ENCODE results near the gene ESR1. TPM values are rescaled to one million over a fixed set of nuclear protein-coding genes. Genes with fewer than 3 reads are reported as not detected.
A peak's percentile ranks its signal among the peaks of the same experiment; 100 is the strongest.

ESR1 gene
- total and polyA plus RNA-seq, 4 donors, result 0.05 to 16.1 (median 6.3) TPM

DNA sequence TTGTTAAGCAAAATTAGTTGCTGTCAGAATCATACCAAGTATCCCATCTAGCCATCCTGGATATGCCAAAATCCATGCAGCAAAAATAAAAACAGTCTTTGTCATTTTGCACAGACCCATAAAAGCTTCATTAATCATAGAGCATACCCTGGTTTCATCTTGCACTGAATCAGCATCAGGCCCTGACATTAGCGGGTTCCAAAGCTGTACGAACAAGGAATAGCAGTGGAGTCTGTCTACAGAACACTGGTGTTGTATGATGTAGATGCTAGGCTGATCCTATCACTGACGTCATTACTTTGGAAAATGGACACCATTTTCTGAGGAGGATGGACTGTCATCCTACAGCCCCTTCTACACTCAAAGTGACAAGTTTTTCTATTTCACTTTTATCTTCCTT lies 315.6 kb downstream of the ESR1 start:
- H3K4me1 ChIP-seq (ENCODE audit: control insufficient read depth in 4 of 4, insufficient read depth in 4 of 4, low read length in 3 of 4), result peaks cover 0 to 7% (median 3%) of the 10 kb centered on the region in 4 donors
- H3K36me3 ChIP-seq (ENCODE audit: control insufficient read depth in 4 of 4, insufficient read depth in 3 of 4, low read depth in 1 of 4, low read length in 3 of 4), result peaks cover 5 to 46% (median 18%) of the 10 kb centered on the region in 4 donors
- H3K4me3 ChIP-seq (ENCODE audit: low read depth in 1 of 3, low read length in 3 of 3), result no peak overlapping the region
- DNase-seq (ENCODE audit: low spot score), result no peak
- TF ChIP-seq FOXA1 (IDR thresholded peaks at IDR 0.05) (no peak), RXRA (IDR thresholded peaks at IDR 0.05) (no peak), JUND (IDR thresholded peaks at IDR 0.05) (no peak), SP1 (IDR thresholded peaks at IDR 0.05) (no peak)
- no peak overlapping the region for H3K27ac ChIP-seq (ENCODE audit: low read depth in 1 of 2, low read length in 2 of 2)
- WGBS, result 93% methylated on average over 3 of the region's 3 CpGs
- no peaks in the 10 kb centered on the region for H3K27me3 ChIP-seq (ENCODE audit: control insufficient read depth in 4 of 4, insufficient read depth in 4 of 4, low read length in 3 of 4)
- no peaks in the 10 kb centered on the region for H3K9me3 ChIP-seq (ENCODE audit: control insufficient read depth in 4 of 4, low read length in 3 of 4)
- H3K9ac ChIP-seq (ENCODE audit: low read depth in 1 of 2, low read length in 2 of 2), result no peak overlapping the region

DNA sequence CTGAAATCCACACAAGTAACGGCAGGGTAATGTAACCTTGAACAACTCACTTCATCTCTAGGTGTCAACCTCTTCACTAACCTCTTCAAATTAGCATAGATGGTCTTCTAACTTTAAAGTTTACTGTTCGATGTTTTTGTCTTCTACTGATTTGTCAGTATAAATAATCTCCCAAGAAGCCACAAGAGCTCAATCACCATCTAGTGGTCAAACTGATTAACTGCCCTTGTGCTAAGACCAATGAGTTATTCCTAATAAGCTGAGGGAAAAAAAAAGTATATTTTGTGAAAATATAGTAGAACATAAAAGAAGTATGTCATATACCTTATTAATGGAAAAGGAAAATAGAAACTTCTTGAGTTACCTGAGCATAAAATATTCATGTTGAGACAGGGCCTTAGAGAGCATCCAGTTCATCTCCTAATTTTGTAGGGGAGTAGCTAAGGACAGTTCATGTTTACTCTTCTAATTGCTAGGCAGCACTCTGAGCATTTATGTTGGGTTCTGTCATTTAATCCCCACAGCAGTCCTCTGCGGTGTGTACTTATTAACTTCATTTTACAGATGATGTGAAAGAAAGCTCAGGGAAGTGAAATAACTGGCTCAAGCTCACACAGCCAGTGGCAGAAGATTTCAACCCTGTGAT lies 317.1 kb downstream of the ESR1 start:
- H3K27me3 ChIP-seq (ENCODE audit: control insufficient read depth in 4 of 4, insufficient read depth in 4 of 4, low read length in 3 of 4), result no peaks in the 10 kb centered on the region
- TF ChIP-seq RAD21 (IDR thresholded peaks at IDR 0.05), result peak; percentile 97 to 98
- TF ChIP-seq, protein P1, sequence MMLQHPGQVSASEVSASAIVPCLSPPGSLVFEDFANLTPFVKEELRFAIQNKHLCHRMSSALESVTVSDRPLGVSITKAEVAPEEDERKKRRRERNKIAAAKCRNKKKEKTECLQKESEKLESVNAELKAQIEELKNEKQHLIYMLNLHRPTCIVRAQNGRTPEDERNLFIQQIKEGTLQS (IDR thresholded peaks at IDR 0.05), result no peak
- TF ChIP-seq, protein P2, sequence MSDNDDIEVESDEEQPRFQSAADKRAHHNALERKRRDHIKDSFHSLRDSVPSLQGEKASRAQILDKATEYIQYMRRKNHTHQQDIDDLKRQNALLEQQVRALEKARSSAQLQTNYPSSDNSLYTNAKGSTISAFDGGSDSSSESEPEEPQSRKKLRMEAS (IDR thresholded peaks at IDR 0.05), result no peak
- TF ChIP-seq, protein P3, sequence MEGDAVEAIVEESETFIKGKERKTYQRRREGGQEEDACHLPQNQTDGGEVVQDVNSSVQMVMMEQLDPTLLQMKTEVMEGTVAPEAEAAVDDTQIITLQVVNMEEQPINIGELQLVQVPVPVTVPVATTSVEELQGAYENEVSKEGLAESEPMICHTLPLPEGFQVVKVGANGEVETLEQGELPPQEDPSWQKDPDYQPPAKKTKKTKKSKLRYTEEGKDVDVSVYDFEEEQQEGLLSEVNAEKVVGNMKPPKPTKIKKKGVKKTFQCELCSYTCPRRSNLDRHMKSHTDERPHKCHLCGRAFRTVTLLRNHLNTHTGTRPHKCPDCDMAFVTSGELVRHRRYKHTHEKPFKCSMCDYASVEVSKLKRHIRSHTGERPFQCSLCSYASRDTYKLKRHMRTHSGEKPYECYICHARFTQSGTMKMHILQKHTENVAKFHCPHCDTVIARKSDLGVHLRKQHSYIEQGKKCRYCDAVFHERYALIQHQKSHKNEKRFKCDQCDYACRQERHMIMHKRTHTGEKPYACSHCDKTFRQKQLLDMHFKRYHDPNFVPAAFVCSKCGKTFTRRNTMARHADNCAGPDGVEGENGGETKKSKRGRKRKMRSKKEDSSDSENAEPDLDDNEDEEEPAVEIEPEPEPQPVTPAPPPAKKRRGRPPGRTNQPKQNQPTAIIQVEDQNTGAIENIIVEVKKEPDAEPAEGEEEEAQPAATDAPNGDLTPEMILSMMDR (IDR thresholded peaks at IDR 0.05; ENCODE audit: low read depth, low read length, missing input control), result peak; percentile 76
- H3K4me1 ChIP-seq (ENCODE audit: control insufficient read depth in 4 of 4, insufficient read depth in 4 of 4, low read length in 3 of 4), result peaks cover 0 to 7% (median 3%) of the 10 kb centered on the region in 4 donors
- peaks cover 5 to 50% (median 24%) of the 10 kb centered on the region in 4 donors for H3K36me3 ChIP-seq (ENCODE audit: control insufficient read depth in 4 of 4, insufficient read depth in 3 of 4, low read depth in 1 of 4, low read length in 3 of 4)
- WGBS, result 58% methylated on average over 3 of the region's 3 CpGs
- H3K9me3 ChIP-seq (ENCODE audit: control insufficient read depth in 4 of 4, low read length in 3 of 4), result no peaks in the 10 kb centered on the region
- no peak for DNase-seq (ENCODE audit: low spot score)
- H3K27ac ChIP-seq (ENCODE audit: low read depth in 1 of 2, low read length in 2 of 2), result no peak overlapping the region
- no peak overlapping the region for H3K9ac ChIP-seq (ENCODE audit: low read depth in 1 of 2, low read length in 2 of 2)
- no peak overlapping the region for H3K4me3 ChIP-seq (ENCODE audit: low read depth in 1 of 3, low read length in 3 of 3)

DNA sequence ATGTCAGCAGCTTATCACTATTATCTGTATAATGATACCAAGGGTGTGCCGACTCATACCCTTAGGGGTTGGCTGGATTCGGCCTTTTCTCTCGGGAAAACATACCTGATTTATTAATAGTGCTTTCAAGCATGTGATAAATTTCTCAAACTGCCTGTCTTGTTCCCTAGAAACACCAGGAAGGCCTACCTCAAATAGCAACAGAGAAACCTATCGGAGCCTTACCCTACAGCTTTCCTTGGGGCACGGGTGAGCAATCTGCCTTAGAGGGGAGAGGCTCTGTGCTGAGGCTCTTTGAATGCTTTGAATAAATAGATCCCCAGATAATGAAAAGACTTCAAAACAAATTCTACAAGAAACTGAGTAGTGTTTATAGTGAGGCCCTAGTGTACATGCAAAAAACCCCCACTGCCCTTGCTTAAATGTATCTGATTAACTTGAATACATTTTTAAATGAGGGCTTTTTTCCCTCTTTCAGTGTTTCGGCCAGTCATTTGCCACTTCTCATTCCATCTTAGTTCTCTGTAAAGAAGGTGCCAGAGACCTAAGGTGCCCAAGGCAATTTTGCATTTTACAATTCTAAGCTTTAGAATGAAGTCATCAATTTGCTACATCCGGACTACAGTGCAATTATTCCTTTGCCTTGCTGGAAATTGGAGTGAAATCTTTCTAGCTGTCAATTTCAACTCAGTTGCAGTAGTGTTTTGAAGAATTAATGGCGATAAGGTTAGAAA lies 320.1 kb downstream of the ESR1 start:
- Histone ChIP-seq H3K27me3 (ENCODE audit: control insufficient read depth in 4 of 4, insufficient read depth in 4 of 4, low read length in 3 of 4) (no peaks in the 10 kb centered on the region), H3K9ac (ENCODE audit: low read depth in 1 of 2, low read length in 2 of 2) (no peak overlapping the region), H3K4me1 (ENCODE audit: control insufficient read depth in 4 of 4, insufficient read depth in 4 of 4, low read length in 3 of 4) (peaks cover 0 to 7% (median 3%) of the 10 kb centered on the region in 4 donors), H3K9me3 (ENCODE audit: control insufficient read depth in 4 of 4, low read length in 3 of 4) (no peaks in the 10 kb centered on the region), H3K36me3 (ENCODE audit: control insufficient read depth in 4 of 4, insufficient read depth in 3 of 4, low read depth in 1 of 4, low read length in 3 of 4) (peaks cover 6 to 50% (median 34%) of the 10 kb centered on the region in 4 donors), H3K4me3 (ENCODE audit: low read depth in 1 of 3, low read length in 3 of 3) (no peak overlapping the region), H3K27ac (ENCODE audit: low read depth in 1 of 2, low read length in 2 of 2) (no peak overlapping the region)
- DNase-seq (ENCODE audit: low spot score), result no peak
- TF ChIP-seq SP1 (IDR thresholded peaks at IDR 0.05) (no peak), RAD21 (IDR thresholded peaks at IDR 0.05) (no peak), FOXA2 (IDR thresholded peaks at IDR 0.05) (no peak), HNF4A (conservative IDR thresholded peaks at IDR 0.05) (no peak), EGR1 (IDR thresholded peaks at IDR 0.05; ENCODE audit: low read depth in 2 of 2) (no peak), TAF1 (conservative IDR thresholded peaks at IDR 0.05) (no peak)
- TF ChIP-seq, protein P3 (IDR thresholded peaks at IDR 0.05; ENCODE audit: low read depth, low read length, missing input control), result no peak
- TF ChIP-seq, protein P4, sequence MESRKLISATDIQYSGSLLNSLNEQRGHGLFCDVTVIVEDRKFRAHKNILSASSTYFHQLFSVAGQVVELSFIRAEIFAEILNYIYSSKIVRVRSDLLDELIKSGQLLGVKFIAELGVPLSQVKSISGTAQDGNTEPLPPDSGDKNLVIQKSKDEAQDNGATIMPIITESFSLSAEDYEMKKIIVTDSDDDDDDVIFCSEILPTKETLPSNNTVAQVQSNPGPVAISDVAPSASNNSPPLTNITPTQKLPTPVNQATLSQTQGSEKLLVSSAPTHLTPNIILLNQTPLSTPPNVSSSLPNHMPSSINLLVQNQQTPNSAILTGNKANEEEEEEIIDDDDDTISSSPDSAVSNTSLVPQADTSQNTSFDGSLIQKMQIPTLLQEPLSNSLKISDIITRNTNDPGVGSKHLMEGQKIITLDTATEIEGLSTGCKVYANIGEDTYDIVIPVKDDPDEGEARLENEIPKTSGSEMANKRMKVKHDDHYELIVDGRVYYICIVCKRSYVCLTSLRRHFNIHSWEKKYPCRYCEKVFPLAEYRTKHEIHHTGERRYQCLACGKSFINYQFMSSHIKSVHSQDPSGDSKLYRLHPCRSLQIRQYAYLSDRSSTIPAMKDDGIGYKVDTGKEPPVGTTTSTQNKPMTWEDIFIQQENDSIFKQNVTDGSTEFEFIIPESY (IDR thresholded peaks at IDR 0.05), result no peak
- WGBS, result 94% methylated on average over 8 of the region's 8 CpGs
